ENCODE results near the gene GPR107.

DNA sequence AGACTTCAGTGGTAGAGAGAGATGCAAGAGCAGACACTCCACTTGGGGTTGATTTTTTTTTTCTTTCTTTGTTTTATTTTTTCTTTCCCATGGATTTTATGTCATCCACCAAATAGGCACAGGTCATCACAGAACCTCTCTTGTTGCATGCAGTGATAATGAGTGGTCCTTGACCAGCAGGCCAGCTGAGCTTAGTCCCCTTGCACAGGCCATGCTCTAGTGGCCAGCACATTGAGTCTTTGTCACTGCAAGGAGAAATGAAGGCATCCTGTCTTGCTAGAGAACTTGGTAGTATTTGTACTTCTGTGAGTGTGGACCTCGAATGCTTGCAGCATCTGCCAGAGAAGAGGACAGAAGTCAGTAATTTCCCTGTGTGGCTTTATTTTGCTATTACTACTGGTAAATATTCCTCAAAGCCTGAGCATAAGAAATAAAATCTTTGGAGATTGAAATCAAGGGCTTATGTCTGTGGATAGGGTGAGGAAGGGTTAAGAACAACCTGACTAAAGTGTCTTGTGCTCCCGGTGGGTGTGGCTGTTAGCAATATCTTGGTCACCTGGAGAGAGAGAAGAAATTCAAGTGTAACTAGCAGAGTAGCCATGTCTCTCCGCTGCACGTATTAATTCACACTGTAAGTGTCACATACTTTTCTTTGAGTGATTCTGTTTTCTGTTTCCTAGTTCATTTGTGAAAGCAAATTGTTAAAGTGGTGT, 73.2 kb downstream of the GPR107 start:
- TF ChIP-seq BHLHE40 (IDR thresholded peaks at IDR 0.05; ENCODE audit: low read depth, low read length): no peak
- TF ChIP-seq, protein P1, sequence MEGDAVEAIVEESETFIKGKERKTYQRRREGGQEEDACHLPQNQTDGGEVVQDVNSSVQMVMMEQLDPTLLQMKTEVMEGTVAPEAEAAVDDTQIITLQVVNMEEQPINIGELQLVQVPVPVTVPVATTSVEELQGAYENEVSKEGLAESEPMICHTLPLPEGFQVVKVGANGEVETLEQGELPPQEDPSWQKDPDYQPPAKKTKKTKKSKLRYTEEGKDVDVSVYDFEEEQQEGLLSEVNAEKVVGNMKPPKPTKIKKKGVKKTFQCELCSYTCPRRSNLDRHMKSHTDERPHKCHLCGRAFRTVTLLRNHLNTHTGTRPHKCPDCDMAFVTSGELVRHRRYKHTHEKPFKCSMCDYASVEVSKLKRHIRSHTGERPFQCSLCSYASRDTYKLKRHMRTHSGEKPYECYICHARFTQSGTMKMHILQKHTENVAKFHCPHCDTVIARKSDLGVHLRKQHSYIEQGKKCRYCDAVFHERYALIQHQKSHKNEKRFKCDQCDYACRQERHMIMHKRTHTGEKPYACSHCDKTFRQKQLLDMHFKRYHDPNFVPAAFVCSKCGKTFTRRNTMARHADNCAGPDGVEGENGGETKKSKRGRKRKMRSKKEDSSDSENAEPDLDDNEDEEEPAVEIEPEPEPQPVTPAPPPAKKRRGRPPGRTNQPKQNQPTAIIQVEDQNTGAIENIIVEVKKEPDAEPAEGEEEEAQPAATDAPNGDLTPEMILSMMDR (IDR thresholded peaks at IDR 0.05): no peak
- TF ChIP-seq, protein P2, sequence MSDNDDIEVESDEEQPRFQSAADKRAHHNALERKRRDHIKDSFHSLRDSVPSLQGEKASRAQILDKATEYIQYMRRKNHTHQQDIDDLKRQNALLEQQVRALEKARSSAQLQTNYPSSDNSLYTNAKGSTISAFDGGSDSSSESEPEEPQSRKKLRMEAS (IDR thresholded peaks at IDR 0.05): no peak
- TF ChIP-seq MYC (IDR thresholded peaks at IDR 0.05; ENCODE audit: borderline replicate concordance, low read length): no peak
- TF ChIP-seq, protein P3, sequence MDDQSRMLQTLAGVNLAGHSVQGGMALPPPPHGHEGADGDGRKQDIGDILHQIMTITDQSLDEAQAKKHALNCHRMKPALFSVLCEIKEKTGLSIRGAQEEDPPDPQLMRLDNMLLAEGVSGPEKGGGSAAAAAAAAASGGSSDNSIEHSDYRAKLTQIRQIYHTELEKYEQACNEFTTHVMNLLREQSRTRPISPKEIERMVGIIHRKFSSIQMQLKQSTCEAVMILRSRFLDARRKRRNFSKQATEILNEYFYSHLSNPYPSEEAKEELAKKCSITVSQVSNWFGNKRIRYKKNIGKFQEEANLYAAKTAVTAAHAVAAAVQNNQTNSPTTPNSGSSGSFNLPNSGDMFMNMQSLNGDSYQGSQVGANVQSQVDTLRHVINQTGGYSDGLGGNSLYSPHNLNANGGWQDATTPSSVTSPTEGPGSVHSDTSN (IDR thresholded peaks at IDR 0.05): no peak
- TF ChIP-seq, protein P4, sequence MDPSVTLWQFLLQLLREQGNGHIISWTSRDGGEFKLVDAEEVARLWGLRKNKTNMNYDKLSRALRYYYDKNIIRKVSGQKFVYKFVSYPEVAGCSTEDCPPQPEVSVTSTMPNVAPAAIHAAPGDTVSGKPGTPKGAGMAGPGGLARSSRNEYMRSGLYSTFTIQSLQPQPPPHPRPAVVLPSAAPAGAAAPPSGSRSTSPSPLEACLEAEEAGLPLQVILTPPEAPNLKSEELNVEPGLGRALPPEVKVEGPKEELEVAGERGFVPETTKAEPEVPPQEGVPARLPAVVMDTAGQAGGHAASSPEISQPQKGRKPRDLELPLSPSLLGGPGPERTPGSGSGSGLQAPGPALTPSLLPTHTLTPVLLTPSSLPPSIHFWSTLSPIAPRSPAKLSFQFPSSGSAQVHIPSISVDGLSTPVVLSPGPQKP (IDR thresholded peaks at IDR 0.05; ENCODE audit: low read depth, low read length): no peak
- TF ChIP-seq FOSL2 (IDR thresholded peaks at IDR 0.05): no peak
- TF ChIP-seq FOSL2 (CRISPR knock-in tag; IDR thresholded peaks at IDR 0.05): no peak
- TF ChIP-seq POLR2A (IDR thresholded peaks at IDR 0.05; ENCODE audit: low read length): no peak
- no peak for TF ChIP-seq POLR2AphosphoS2 (conservative IDR thresholded peaks at IDR 0.05; ENCODE audit: low read length)
- TF ChIP-seq CBX8 (IDR thresholded peaks at IDR 0.05): no peak
- no peak for TF ChIP-seq ESRRA (IDR thresholded peaks at IDR 0.05; ENCODE audit: borderline replicate concordance, low read length)
- TF ChIP-seq JUN (IDR thresholded peaks at IDR 0.05): no peak
- TF ChIP-seq, protein P5, sequence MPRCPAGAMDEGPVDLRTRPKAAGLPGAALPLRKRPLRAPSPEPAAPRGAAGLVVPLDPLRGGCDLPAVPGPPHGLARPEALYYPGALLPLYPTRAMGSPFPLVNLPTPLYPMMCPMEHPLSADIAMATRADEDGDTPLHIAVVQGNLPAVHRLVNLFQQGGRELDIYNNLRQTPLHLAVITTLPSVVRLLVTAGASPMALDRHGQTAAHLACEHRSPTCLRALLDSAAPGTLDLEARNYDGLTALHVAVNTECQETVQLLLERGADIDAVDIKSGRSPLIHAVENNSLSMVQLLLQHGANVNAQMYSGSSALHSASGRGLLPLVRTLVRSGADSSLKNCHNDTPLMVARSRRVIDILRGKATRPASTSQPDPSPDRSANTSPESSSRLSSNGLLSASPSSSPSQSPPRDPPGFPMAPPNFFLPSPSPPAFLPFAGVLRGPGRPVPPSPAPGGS (IDR thresholded peaks at IDR 0.05): no peak

Data from A549 (cell line).